COLO668 (cell line): ENCODE measurements around the gene TMEM131L.

Experiments
- DNase-seq: peaks from one replicate; lab custom pipeline; 2025; ENCODE audit not compliant: unreplicated experiment; lab: John Stamatoyannopoulos, UW

Gene TMEM131L

GRCh38 chr4:153520801-153521329 lies 54.7 kb downstream of the TMEM131L start:
- DNase-seq = no peak

GRCh38 chr4:153521478-153521877 lies 55.3 kb downstream of the TMEM131L start:
- no peak for DNase-seq

DNA sequence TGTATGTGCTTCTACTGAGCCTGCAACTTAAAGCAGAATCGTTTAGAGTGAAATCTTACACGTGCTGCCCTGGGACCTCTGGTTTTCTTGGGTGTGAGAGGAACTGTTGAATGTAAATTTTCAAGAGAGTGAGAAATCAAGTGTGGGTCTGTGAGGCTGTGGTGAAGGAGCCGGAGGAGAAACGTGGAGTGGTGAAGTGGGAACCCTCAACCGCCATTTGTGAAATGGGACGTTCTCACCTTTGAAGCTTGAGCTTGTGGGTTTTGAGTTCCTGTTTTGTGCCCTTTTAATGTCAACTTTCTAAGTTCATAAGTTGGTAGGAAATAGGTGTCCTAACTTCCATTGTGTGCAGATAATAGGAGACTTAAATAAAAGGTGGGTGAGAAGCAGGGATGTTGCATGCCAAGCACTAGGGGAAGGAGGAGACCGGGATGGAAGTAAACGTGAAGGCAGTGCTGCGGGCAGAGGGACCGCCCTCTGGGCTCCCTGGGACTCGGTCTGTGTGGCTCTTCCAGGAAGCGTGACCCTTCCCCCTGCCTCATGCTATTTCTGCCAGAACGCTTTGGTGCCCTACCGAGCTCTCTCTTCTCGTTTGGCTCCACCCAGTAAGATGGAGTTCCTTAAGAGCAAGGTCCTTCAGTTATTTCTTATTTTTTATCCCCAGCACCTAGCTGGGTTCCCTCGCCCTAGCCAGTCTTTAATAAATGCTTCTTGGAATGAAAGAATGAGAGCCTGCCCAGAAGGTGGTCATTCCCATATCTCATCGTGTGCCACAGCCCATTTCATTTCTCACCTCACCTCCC lies 56.0 kb downstream of the TMEM131L start:
- DNase-seq = no peak

DNA sequence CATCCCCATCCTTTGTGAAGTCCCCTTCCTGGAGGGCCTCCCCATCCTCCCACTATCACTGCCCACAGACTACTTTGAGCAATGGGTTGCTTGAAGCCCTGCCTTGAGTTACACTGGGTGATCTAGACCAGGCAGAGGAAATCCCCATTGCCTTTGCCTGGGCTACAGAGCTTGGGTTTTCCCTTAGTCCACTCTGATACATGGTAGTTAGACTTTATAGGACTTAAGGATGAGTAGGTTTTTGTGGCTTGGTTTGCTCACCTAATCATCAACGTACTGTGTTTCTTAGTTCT lies 56.6 kb downstream of the TMEM131L start:
- no peak for DNase-seq

DNA sequence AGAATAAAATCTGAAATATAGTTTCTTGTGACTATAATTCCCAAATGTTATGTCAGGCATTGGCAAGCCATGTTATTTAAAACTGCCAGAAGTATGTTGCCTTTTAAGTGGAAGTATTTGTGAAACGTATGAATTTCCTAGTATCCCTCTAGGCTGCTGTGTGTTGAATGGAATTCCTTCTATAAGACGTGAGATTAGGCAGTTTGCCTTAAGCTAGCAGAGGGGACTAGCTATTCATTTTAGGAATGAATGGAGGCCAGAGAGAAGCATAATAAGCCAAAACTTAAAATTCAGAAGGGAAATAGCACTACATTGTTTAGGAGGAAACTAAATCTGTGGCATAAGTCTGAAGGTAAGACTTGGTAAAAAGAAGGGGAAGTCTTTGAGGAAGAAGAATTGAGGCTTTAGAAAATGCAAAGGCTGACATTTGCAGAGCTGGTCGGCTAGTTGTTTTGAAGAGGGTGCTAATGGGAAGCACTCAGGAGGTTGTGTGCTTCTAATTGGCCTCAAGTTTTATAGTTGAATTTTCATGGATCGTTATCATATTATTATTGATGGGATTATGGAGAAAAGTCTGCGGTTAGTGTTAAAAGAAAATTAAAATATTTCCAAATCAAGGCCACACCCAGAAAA lies 57.1 kb downstream of the TMEM131L start:
- no peak for DNase-seq

- no peak for DNase-seq
Measured at GRCh38 chr4:153523941-153524386, 57.8 kb downstream of the TMEM131L start.

- no peak for DNase-seq
Measured at GRCh38 chr4:153524682-153525081, 58.5 kb downstream of the TMEM131L start.

GRCh38 chr4:153527690-153528089 lies 61.5 kb downstream of the TMEM131L start:
- DNase-seq = no peak

DNA sequence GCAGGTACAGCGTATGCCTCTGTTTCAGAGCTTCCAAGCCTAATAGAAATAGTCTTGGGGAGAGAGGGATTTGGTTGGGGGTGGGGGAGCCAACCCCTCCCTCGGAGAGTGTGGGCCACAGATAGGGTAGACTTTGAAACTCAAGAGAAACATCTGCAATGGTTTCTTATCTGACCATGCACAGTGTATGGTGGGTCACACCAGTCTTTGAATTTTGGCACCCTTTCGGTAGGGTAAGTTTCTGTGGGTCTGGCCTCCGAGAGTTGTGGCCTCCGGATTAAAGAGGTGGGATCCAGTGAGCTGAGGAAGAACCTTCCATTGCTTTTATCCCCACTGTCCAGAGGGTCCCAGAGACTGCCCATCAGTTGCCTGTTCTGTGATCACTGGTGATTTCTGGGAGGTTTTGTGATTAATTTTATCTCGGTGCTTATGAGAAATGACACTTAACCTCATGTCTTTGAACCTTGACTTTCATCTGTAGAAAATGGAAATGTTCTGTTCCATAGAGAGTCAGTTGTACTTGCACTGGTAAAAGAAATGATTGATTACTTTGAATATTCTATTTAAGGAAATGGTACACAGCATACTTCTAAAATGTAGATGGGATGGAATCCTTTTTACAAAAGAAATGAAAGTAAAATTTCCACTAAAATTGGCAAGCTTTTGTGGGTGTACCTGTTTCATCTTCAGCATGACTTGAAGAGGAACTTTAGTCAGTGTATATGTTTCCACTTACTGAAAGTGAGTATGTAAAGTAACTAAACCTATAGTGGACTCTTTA lies 62.7 kb downstream of the TMEM131L start:
- DNase-seq = no peak

GRCh38 chr4:153529646-153530045 lies 63.5 kb downstream of the TMEM131L start:
- no peak for DNase-seq

DNA sequence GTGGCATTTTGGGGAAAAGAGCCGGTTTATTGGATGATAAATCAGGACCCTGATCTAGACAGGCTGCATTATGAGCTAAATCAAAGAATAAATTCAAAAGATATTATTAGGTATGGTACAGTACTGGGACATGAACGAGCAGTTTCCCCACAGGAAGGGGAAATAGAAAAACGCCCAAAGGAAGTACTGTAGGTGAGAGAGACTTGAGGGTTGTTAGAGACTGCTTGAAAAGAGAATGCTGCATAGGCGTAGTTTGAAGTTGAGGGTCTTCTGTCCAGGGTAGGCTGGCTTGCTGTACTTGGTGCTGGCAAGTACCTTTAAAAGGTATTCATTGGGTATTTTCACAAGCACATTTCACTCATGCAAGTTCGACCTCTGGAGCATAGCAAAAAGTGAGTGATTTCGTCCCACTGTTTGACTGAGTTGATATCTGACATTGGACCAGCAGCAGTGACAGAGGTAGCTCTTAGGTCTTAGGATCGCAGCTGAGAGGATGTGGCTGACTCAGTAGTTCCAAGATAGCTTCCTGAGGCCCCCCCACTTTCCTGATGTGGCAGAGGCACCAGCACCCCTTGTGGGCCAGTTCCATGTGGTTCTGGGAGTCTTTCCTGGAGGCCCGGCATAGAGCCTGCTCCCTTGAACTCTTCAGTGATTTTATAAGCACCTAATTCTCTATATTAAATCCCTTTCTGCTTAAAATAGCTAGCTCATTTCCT lies 64.3 kb downstream of the TMEM131L start:
- DNase-seq = no peak

- DNase-seq = no peak
Measured at GRCh38 chr4:153531000-153531358, 64.8 kb downstream of the TMEM131L start.

GRCh38 chr4:153531976-153532626 lies 65.9 kb downstream of the TMEM131L start:
- no peak for DNase-seq

DNA sequence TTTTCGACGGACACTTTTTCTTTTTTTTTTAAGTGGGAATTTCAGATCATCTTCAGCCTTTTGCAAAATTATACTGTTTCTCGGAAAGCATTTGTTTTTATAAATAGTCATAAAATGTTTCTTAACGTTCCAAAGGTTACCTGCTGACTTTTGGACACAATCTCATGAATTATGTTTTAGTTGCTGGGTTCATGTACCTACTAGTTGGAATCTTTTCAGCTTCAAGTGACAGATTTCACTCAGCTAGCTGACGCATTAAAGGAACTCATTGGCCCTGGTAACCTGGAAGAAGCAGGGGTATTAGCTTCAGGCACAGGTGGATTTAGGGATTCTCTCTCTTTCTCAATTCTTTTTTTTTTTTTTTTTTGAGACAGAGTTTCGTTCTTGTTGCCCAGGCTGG lies 66.5 kb downstream of the TMEM131L start:
- DNase-seq = no peak

GRCh38 chr4:153533387-153533786 lies 67.2 kb downstream of the TMEM131L start:
- DNase-seq = no peak

DNA sequence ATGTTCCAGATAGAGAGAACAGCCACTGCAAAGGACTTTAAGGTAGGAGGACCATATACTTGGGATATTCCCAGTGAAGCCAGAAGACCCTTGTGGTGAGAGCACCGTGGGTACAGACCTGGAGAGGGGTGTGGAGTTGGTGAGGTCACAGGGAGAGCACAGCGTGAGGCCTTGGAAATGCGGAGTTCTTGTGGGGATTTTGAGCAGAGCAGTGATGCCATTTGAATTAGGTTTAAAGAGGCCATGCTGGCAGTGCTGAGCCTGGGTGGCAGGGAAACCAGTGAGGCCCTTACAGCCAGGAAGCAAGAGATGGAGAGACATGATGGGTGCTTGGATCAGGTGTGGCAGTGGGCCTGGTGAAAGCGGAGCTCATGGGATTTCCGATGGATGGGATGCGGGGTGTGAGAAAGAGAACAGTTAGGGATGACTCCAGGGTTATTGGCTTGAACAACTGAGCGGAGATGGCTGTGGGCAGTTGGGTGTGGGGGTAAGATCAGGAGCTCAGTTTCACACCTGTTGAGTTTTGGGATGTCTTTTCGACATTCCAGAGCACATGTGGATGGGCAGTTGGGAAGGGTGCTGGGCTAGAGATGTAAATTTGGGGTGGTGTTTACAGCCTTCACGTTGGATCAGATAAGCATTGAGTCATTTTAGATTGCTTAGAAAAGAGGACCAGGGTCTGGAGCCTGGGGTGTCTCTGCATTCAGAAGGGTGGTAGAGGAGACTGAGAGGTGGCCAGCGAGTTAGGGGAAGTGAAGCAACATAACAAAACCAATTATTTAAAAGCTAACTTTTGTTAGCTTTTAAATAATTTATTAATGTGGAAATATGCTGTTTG lies 68.9 kb downstream of the TMEM131L start:
- DNase-seq = no peak

DNA sequence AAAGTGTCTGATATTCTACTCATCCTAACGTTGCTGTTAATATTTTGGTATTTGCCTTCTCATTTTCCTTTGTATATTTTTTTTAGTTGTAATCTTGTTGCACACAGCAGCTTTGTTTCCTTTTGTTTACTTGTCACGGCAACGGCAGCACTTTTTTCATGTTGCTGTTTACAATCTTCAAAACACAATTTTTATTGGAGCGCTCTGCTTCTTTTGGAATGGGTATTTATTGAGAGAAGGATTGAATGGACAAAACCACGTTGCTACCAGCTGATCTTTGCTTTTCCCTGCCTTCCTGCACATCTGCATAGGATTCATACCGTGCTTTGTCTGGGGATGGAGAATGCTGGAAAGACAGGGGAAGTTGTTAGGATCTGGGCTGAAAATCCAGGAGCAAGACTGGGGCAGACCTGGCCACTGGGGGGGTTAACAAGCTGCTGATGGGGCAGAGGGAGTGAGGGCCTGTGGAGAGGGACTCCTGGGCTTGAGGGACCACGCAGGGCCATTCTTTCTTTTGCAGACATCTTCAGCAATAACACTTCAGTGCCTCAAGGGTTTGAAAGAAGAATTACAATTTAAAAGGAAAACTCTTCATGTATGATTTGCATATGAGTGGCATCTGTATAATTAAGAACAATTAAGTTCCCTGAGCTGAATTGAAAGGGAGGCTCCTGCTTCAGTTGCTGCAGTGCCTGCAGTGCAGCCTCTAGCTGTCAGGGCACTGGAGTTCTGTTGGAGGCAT lies 69.8 kb downstream of the TMEM131L start:
- DNase-seq = no peak

- DNase-seq = no peak
Measured at GRCh38 chr4:153537493-153537960, 71.4 kb downstream of the TMEM131L start.
